COR-L47 (cell line): ENCODE data around the gene SCN2A.
"Not testable (repeated sequence)": the region's sequence is repeated elsewhere in the genome, so short reads cannot be mapped to it uniquely, and the experiment has no call there.

Experiments used
- DNase-seq: peaks from one replicate; lab custom pipeline; 2025; lab: John Stamatoyannopoulos, UW

SCN2A gene

DNA sequence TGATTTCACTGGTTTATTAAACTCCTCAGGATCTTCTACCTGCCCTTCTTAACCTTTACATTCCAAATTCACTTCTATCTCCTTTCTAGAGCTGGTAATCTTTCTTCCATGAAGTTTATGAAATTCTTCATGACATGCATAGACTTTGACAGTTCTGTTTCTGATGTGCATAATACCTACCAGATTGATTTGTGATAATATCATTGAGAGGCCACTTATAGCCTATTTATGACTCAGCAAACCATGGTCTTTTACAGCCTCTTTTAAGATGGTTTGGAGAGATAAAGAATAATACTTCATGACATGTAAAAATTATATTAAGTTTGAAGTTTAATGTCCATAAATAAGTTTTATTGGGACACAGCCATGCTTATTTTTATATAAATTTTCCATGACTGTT, 14.0 kb downstream of the SCN2A start:
- no peak for DNase-seq

DNA sequence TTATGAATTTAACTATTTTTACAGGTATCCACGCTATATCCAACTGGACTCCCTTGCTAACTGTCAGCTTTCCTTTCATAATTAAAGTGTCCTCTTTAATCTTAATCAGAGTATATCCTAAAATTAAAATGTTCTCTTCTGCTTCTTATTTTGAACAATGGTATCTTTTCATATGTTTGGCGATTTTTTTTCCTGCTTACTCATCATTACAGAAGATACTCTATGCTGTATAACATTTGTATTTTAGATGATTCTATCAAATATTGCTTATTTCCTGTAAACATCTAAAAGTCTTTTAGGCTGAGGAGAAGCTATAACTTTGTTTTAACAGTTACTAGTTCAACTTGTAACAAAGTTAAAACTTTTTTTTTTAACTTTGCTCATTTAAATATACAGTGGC, 17.4 kb downstream of the SCN2A start:
- no peak for DNase-seq

GRCh38 chr2:165260347-165260746, 21.1 kb downstream of the SCN2A start:
- DNase-seq = not testable (repeated sequence)

GRCh38 chr2:165268754-165269153, 29.5 kb downstream of the SCN2A start:
- no peak for DNase-seq

DNA sequence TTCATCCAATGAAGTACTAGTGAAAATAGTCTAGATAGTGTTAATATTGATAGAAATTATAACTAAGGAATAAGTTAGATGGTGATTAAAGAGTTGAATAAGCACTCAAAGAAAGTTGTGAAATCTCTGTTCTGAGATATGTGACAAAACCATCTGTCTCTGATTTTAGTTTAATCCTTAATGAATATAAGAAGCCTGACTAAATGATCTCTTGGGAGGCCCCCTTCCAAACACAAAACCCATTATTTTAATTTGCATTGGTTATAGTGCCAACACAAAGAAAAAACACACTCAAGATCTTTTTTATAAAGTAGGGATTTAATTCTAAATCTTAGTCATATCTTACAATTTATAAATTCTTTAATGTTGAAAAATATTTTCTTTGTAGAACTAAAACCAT, 34.0 kb downstream of the SCN2A start:
- DNase-seq = no peak

GRCh38 chr2:165274698-165275097, 35.5 kb downstream of the SCN2A start:
- DNase-seq = no peak

DNA sequence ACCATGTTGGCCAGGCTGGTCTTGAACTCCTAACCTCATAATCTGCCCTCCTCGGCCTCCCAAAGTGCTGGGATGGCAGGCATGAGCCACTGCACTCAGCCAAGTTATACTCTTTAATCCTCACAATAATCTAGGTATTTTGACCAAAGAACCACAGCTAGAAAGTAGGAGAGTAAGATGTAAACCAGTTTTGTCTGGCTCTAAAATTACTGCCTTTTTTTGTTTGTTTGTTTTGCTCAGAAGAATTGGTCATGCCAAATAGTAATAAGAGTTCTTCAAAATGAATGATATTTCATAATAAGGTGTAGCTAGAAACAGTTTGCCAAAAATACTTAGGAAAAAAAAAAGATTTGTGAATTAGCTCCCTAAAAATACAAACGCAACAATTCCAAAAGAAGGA, 36.7 kb downstream of the SCN2A start:
- no peak for DNase-seq

GRCh38 chr2:165277295-165277694, 38.1 kb downstream of the SCN2A start:
- DNase-seq = no peak

DNA sequence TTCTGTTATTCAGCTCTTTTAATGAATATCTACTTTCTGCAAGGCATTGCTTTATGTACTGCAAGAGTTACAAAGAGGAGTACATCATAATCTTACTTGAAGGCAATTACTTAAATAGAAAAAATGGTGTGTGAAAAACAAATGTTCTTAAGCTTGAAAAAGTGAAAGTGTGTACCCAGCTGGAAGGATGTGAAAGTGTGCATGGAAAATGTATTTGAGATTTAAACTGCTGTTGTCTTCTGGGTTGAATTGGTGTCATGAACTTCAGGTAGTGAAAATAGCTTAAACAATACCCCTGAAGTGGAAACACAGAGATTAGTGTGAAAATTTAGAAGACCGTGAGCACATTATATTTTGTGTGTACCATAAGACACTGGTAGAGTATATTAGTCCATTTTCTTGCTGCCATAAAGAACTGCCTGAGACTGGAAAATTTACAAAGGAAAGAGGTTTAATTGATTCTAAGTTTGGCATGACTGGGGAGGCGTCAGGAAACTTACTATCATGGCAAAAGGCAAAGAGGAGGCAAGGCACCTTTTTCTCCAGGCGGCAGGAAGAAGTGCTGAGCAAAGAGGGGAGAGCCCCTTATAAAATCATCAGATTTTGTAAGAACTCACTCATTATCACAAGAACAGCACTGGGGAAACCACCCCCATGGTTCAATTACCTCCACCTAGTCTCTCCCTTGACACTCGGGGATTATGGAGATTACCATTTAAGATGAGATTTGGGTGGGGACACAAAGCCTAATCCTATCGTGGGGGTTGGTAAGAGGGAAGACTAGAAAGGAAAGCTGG, 38.8 kb downstream of the SCN2A start:
- no peak for DNase-seq

DNA sequence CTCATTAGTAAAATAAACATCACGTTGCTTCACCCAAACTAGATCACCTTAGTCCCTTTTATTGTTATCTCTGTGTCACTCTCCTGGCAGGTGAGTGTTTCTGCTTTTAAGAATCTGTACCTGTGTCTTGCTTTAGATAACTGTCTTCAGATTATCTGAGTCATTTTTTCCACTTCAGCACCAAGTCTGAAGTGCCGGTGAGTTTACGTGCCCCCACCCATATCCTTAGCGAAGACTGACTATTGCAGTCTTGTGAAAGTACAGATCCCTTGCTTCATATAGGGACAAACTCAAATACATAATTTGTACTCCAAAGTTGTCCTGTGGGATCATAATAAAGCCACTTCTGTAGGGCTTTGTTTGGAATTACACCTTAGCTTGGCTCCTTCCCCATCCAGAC, 41.1 kb downstream of the SCN2A start:
- no peak for DNase-seq

DNA sequence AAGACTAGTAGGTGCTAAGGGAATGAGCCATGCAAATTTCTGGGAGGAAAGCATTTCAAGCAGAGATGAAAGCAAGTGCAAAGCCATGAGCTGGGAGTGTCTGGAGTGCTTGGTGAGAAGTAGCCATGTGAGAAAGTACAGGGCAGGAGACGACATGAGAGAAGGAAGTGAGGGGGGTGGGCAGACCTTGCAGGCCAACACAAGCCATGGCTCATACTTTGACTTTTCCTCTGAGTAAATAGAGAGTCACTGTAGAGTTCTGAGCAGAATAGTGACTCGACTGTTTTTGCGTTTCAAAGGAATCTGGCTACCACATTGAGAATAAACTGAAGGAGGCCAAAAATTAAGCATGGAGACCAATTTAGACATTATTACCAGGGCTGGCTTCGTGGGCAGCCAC, 42.2 kb downstream of the SCN2A start:
- DNase-seq = no peak

GRCh38 chr2:165283342-165283741, 44.1 kb downstream of the SCN2A start:
- no peak for DNase-seq

DNA sequence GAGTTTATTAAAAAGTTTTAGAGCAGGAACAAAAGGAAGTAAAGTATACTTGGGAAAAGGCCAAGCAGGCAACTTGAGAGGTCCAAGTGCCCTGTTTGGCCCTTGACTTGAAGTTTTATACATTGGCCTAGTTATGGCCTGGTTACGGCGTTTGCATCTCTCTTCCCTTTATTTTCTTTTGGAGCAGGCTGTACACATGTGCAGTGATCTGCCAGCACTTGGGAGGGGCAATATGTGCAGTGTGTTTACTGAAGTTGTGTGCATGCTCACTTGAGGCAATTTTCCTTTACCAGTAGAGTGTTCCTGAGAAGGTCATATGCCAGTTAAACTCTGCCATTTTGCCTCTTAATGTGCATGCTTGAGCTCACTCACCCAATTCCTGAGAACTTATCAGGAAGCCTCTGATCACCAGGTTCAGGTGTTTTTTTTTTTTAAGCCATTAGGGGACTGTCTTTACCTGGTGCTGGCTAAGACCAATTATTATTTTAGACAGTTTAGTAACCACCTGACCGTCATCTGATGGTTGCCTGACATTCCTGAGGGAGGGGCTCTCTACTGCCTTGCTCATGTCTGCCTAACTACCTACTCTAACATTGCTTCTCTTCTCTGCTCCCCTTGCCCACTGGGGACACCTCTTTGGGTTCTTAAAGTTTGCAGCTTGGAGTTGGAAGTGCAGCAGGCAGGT, 48.0 kb downstream of the SCN2A start:
- DNase-seq = no peak

- no peak for DNase-seq
Measured at GRCh38 chr2:165289069-165289468, 49.9 kb downstream of the SCN2A start.

DNA sequence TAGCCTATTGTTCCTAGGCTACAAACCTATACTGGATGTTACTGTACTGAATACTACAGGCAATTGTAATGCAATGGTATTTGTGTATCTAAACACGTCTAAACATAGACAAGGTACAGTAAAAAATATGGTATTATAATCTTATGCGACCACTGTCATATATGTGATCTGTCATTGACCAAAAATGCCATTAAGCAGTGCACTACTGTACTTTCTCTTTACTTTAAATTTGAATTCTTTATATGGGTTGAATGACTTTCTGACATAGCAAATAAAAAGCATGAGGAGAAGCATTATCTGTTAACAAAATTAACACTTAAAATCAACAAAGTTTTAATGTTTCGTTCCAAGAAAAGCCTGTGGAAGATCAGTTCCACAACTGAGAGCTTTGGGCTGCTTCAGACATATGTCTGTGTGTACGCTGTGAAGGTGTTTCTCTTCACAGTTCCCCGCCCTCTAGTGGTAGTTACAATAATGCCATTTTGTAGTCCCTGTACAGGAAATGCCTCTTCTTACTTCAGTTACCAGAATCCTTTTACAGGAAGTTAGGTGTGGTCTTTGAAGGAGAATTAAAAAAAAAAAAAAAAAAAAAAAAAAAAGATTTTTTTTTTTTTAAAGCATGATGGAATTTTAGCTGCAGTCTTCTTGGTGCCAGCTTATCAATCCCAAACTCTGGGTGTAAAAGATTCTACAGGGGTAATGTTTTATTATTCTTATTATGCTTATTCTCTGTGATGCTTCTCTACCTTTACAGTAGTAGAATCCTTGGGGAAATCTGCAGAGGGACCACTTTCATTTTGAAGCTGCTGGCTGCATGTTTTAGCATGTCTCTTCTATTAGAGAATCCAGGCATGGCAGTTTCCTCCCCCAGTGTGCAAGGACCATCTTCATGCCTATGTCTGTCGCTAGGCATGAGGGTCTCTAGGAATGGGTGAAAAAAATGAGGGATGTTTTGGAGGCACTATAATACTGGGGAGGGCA, 54.5 kb downstream of the SCN2A start:
- DNase-seq = peak; percentile 93

- DNase-seq = peak; percentile 31
Measured at GRCh38 chr2:165294912-165295311, 55.7 kb downstream of the SCN2A start.

DNA sequence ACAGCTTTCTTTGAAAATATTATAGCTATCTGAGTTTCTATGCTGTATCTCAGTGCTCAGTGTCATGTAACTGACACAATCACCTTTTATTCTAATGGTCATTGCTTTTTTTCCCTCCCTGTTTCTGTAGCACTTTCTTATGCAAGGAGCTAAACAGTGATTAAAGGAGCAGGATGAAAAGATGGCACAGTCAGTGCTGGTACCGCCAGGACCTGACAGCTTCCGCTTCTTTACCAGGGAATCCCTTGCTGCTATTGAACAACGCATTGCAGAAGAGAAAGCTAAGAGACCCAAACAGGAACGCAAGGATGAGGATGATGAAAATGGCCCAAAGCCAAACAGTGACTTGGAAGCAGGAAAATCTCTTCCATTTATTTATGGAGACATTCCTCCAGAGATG, 56.4 kb downstream of the SCN2A start:
- no peak for DNase-seq

GRCh38 chr2:165305391-165306096, 66.3 kb downstream of the SCN2A start:
- DNase-seq = no peak

DNA sequence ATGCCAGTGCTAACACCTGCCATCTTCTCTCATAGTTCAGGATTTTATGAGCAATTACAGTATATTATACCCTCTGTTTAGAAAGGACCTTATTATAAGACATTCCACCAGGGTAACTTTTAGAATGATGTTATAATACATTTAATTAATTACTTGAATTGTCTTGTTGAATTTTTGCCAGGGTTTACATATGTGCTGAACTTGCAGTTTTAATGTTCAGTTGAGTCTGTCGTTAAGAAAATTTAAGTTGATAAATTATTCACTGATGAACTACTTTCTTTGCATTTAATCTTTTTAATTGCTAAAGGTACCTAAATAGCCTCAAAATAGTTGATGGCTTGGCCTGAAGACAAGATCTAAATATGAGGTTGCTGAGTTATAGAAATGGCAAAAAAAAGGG, 68.1 kb downstream of the SCN2A start:
- DNase-seq = no peak

- no peak for DNase-seq
Measured at GRCh38 chr2:165311949-165312348, 72.7 kb downstream of the SCN2A start.

DNA sequence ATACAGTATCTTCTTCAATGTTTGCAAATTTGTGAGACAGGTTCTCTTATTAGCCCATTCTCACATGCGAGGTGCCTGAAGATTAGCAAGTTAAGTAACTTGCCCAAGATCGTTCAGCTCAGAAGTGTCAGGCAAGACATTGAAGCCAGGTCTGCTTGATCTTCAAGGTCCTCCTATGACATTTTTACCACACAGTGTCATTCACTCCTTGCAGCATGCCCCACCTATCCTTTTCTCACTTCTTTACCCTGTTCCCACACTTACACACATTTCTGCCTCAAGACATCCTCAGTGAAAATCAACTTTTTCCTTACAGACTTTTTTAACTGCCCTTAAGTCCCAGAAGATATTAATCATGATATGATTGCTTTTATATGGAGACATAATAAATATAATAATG, 73.8 kb downstream of the SCN2A start:
- DNase-seq = no peak

DNA sequence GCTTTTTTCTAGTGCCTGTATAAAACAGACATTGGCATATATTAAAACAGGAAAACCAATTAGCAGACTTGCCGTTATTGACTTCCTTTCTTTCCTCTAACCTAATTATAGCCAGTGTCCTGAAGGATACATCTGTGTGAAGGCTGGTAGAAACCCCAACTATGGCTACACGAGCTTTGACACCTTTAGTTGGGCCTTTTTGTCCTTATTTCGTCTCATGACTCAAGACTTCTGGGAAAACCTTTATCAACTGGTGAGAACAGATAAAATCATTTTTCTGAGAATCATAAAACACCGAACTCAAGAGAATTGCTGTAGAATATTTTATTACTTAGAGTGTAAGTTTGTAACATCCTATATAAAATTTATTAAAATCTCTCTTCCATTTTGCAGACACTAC, 74.3 kb downstream of the SCN2A start:
- DNase-seq = no peak
